HG02981 (cell line): ENCODE data around the gene NCOA5.
"Not testable (repeated sequence)": the region's sequence is repeated elsewhere in the genome, so short reads cannot be mapped to it uniquely, and the experiment has no call there.

Source experiments
- ATAC-seq: cut with Tn5 transposase; IDR thresholded peaks from one replicate; pipeline ENCODE4 v1.9.1; 2021; ENCODE audit warnings: mild to moderate bottlenecking, moderate library complexity; ENCODE audit not compliant: unreplicated experiment

The NCOA5 gene

GRCh38 chr20:46093531-46093930, 3.8 kb upstream of the NCOA5 start:
- ATAC-seq, result no peak

GRCh38 chr20:46091622-46092535, 2.1 kb upstream of the NCOA5 start:
- ATAC-seq, result not testable (repeated sequence)

- peak; percentile 2 for ATAC-seq
Observed at GRCh38 chr20:46089167-46089416, 670 bp downstream of the NCOA5 start.

- no peak for ATAC-seq
Observed at GRCh38 chr20:46088409-46089166, 1.2 kb downstream of the NCOA5 start.

GRCh38 chr20:46087161-46087560, 2.6 kb downstream of the NCOA5 start:
- ATAC-seq, result no peak

GRCh38 chr20:46085179-46085851, 4.4 kb downstream of the NCOA5 start:
- ATAC-seq, result no peak

- no peak for ATAC-seq
Observed at GRCh38 chr20:46084805-46085178, 5.0 kb downstream of the NCOA5 start.

- no peak for ATAC-seq
Observed at GRCh38 chr20:46083531-46084061, 6.2 kb downstream of the NCOA5 start.

- ATAC-seq, result no peak
Observed at GRCh38 chr20:46083101-46083500, 6.7 kb downstream of the NCOA5 start.

GRCh38 chr20:46081074-46081473, 8.7 kb downstream of the NCOA5 start:
- ATAC-seq, result no peak

GRCh38 chr20:46078954-46079353, 10.8 kb downstream of the NCOA5 start:
- no peak for ATAC-seq

GRCh38 chr20:46077642-46078305, 12.0 kb downstream of the NCOA5 start:
- ATAC-seq, result no peak

- no peak for ATAC-seq
Observed at GRCh38 chr20:46076806-46077205, 13.0 kb downstream of the NCOA5 start.

GRCh38 chr20:46074006-46074405, 15.8 kb downstream of the NCOA5 start:
- no peak for ATAC-seq

- no peak for ATAC-seq
Observed at GRCh38 chr20:46073443-46073842, 16.3 kb downstream of the NCOA5 start.

- ATAC-seq, result no peak
Observed at GRCh38 chr20:46073024-46073423, 16.7 kb downstream of the NCOA5 start.

- no peak for ATAC-seq
Observed at GRCh38 chr20:46071573-46071972, 18.2 kb downstream of the NCOA5 start.

GRCh38 chr20:46070215-46070900, 19.4 kb downstream of the NCOA5 start:
- ATAC-seq, result no peak

GRCh38 chr20:46065691-46066090, 24.1 kb downstream of the NCOA5 start:
- ATAC-seq, result no peak

- no peak for ATAC-seq
Observed at GRCh38 chr20:46065006-46065405, 24.8 kb downstream of the NCOA5 start.
